EL (cell line): ENCODE results near the gene ASGR2.
A peak's percentile ranks its signal among the peaks of the same experiment; 100 is the strongest.
"Not testable (repeated sequence)": the region's sequence is repeated elsewhere in the genome, so short reads cannot be mapped to it uniquely, and the experiment has no call there.

Experiments
- DNase-seq: peaks from one replicate; pipeline ENCODE4 v3.0.0-alpha.2; 2016

ASGR2 gene

GRCh38 chr17:7097940-7098339 lies 16.7 kb downstream of the ASGR2 start:
- no peak for DNase-seq

- DNase-seq, result no peak
Observed at GRCh38 chr17:7095625-7096024, 19.0 kb downstream of the ASGR2 start.

- DNase-seq, result no peak
Observed at GRCh38 chr17:7094652-7095019, 20.0 kb downstream of the ASGR2 start.

GRCh38 chr17:7091311-7092005 lies 23.2 kb downstream of the ASGR2 start:
- DNase-seq, result not testable (repeated sequence)

- DNase-seq, result not testable (repeated sequence)
Observed at GRCh38 chr17:7089570-7089969, 25.1 kb downstream of the ASGR2 start.

- not testable (repeated sequence) for DNase-seq
Observed at GRCh38 chr17:7088442-7088841, 26.2 kb downstream of the ASGR2 start.

- no peak for DNase-seq
Observed at GRCh38 chr17:7084088-7084487, 30.5 kb downstream of the ASGR2 start.

- no peak for DNase-seq
Observed at GRCh38 chr17:7083592-7083991, 31.0 kb downstream of the ASGR2 start.

GRCh38 chr17:7081341-7082062 lies 33.1 kb downstream of the ASGR2 start:
- no peak for DNase-seq

- DNase-seq, result no peak
Observed at GRCh38 chr17:7080456-7081041, 34.1 kb downstream of the ASGR2 start.

GRCh38 chr17:7079581-7080455 lies 34.8 kb downstream of the ASGR2 start, which contains the start of gene CLEC10A:
Gene CLEC10A (minus strand): TSS chr17:7080251. CDS start chr17:7078812, 1,439 bp downstream.
- DNase-seq, result no peak

- DNase-seq, result no peak
Observed at GRCh38 chr17:7078711-7079110, 35.9 kb downstream of the ASGR2 start.

- no peak for DNase-seq
Observed at GRCh38 chr17:7077911-7078546, 36.6 kb downstream of the ASGR2 start.

- DNase-seq, result no peak
Observed at GRCh38 chr17:7074931-7075330, 39.7 kb downstream of the ASGR2 start.

GRCh38 chr17:7072406-7072805 lies 42.2 kb downstream of the ASGR2 start:
- no peak for DNase-seq

GRCh38 chr17:7070712-7071111 lies 43.9 kb downstream of the ASGR2 start:
- DNase-seq, result no peak

GRCh38 chr17:7068268-7068667 lies 46.4 kb downstream of the ASGR2 start:
- DNase-seq, result no peak

- no peak for DNase-seq
Observed at GRCh38 chr17:7067198-7067597, 47.4 kb downstream of the ASGR2 start.

GRCh38 chr17:7064261-7064660 lies 50.4 kb downstream of the ASGR2 start:
- no peak for DNase-seq

- DNase-seq, result no peak
Observed at GRCh38 chr17:7063518-7064094, 51.0 kb downstream of the ASGR2 start.

- peak; percentile 60 for DNase-seq
Observed at GRCh38 chr17:7060165-7060891, 54.3 kb downstream of the ASGR2 start.
